VCaP (cell line): ENCODE data around the gene MADCAM1.

Experiments
- H3K27ac ChIP-seq: fragments of 450-650 bp; 2 replicates; pipeline ENCODE4 v1.5.1; 2017
- TF ChIP-seq, protein P1 (sequence below): fragments of 450-650 bp; conservative IDR thresholded peaks from 2 replicates; pipeline ENCODE4 v1.5.1; 2017; ENCODE audit warnings: mild to moderate bottlenecking, moderate library complexity

Gene MADCAM1

DNA sequence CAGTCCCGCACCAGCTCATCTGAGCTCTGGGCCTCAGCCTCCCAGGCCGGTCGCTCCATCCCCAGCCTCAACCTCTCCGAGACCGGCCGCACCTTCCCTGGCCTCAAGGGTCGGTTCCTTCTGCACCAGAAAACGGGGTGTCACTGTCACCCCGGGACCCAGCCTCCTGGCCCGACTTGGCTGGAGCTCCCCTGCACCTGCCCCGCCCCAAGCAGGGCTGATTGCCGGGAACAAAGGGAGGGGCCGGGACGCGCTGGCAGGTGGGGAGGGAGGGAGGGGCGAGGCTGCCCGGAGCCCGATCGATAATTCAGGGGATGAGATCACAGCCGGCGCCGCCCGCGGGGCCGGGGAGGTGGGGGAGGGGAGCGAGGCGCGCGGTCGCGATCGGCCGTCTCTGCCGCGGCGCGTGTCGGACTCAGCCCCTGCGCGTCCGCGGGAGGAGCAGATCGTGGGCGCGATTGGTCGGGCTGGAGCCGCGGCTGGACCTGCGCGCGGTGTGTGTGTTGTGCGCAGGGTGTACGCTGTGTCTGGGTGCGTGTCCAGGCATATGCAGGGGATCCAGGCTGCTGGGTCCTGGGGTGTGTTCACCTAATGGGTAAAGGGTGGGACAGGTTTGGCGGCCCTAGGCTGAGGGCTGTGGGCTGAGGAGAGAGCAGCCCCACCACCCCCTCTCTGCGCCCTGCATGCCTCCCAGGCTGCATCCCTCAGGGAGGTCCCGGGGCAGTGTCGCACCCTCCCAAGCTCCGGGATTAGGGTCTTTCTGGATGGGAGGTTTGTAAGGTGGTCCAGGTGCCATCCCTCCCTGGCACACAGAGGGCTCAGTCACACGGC, 34.4 kb upstream of the MADCAM1 start:
- H3K27ac ChIP-seq = peak overlapping the region; percentile 83

GRCh38 chr19:463483-464207, 32.6 kb upstream of the MADCAM1 start:
- no peak overlapping the region for H3K27ac ChIP-seq
- TF ChIP-seq, protein P1, sequence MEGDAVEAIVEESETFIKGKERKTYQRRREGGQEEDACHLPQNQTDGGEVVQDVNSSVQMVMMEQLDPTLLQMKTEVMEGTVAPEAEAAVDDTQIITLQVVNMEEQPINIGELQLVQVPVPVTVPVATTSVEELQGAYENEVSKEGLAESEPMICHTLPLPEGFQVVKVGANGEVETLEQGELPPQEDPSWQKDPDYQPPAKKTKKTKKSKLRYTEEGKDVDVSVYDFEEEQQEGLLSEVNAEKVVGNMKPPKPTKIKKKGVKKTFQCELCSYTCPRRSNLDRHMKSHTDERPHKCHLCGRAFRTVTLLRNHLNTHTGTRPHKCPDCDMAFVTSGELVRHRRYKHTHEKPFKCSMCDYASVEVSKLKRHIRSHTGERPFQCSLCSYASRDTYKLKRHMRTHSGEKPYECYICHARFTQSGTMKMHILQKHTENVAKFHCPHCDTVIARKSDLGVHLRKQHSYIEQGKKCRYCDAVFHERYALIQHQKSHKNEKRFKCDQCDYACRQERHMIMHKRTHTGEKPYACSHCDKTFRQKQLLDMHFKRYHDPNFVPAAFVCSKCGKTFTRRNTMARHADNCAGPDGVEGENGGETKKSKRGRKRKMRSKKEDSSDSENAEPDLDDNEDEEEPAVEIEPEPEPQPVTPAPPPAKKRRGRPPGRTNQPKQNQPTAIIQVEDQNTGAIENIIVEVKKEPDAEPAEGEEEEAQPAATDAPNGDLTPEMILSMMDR = no peak

More for the DNA sequence above, 34.4 kb upstream of the MADCAM1 start:
- TF ChIP-seq, protein P1 = no peak

DNA sequence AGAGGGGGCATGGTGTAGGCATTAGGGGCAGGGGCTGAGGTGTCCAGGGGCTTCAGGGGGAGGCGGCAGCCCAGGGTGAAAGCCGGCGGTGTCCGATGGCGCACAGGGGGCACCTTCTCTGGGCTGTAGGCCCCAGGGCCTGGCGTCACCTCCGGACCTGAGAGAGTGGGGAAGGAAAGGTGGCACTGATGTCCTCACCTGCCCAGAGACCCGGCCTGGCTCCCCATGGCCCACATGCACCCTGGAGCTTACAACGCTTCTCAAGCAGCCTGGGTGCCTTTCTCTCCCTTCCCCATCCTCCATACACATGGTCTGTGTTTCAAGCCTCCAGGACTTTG, 32.1 kb upstream of the MADCAM1 start:
- no peak overlapping the region for H3K27ac ChIP-seq
- TF ChIP-seq, protein P1 = no peak

- TF ChIP-seq, protein P1 = no peak
- H3K27ac ChIP-seq = no peak overlapping the region
Observed at GRCh38 chr19:465056-465816, 31.1 kb upstream of the MADCAM1 start.

GRCh38 chr19:467554-467953, 28.7 kb upstream of the MADCAM1 start:
- no peak overlapping the region for H3K27ac ChIP-seq
- TF ChIP-seq, protein P1 = no peak

- no peak overlapping the region for H3K27ac ChIP-seq
- TF ChIP-seq, protein P1 = no peak
Observed at GRCh38 chr19:468587-469256, 27.6 kb upstream of the MADCAM1 start.

- TF ChIP-seq, protein P1 = no peak
- no peak overlapping the region for H3K27ac ChIP-seq
Observed at GRCh38 chr19:469833-470232, 26.5 kb upstream of the MADCAM1 start.
